Right lobe of liver (tissue), 6 donors: ENCODE measurements around the gene SUCNR1. TPM values are rescaled to one million over a fixed set of nuclear protein-coding genes. Genes with fewer than 3 reads are reported as not detected.

Experiments used
- ATAC-seq, 4 donors: fragments of 200-7000 bp; cut with Tn5 transposase; one replicate each; pipeline ENCODE4 v1.9.1; 2020; ENCODE audit warnings: mild to moderate bottlenecking in 4 of 4, moderate library complexity in 4 of 4
- DNase-seq, 3 donors: peaks; one replicate each; pipeline ENCODE4 v3.0.0-alpha.2; 2020
- H3K27ac ChIP-seq, 3 donors: fragments of 200-600 bp; one replicate each; pipeline ENCODE4 v1.8.0; 2022
- H3K27me3 ChIP-seq, 2 donors: fragments of 200-600 bp; one replicate each; pipeline ENCODE4 v1.8.0; 2022
- H3K36me3 ChIP-seq, 4 donors: fragments of 200-600 bp; sonication (generic) in 1 of 4; one replicate each; pipeline versions ENCODE4 v1.5.1 to v1.8.0; 2017 to 2022; ENCODE audit warnings: control low read depth in 1 of 4
- H3K4me1 ChIP-seq, 4 donors: fragments of 200-600 bp; sonication (generic) in 1 of 4; one replicate each; pipeline versions ENCODE4 v1.5.1 to v1.8.0; 2017 to 2022; ENCODE audit warnings: control low read depth in 1 of 4
- H3K4me3 ChIP-seq, 3 donors: fragments of 200-600 bp; one replicate each; pipeline ENCODE4 v1.8.0; 2022
- H3K9me3 ChIP-seq, 4 donors: fragments of 200-600 bp; sonication (generic) in 1 of 4; one replicate each; pipeline versions ENCODE4 v1.5.1 to v1.8.0; 2017 to 2022; ENCODE audit warnings: control low read depth in 1 of 4
- POLR2A ChIP-seq: fragments of 450-650 bp; IDR thresholded peaks from one replicate; pipeline ENCODE4 v1.6.1; 2017; ENCODE audit warnings: antibody characterized with exemption, mild to moderate bottlenecking
- WGBS: methylation state at CpG from one replicate; pipeline ENCODE4 v1.1.6; 2018; ENCODE audit warnings: low coverage, low lambda C conversion rate; ENCODE audit not compliant: insufficient coverage; ENCODE audit errors: missing lambda C conversion rate; 5-methylcytosine and 5-hydroxymethylcytosine counted together
- intact Hi-C, 2 donors: fragments of 100-400 bp; cut with DNase I; formaldehyde crosslinking; loops; one replicate each; pipeline versions ENCODE4 v1.11.2 to v1.14.1; 2022
- total RNA-seq, 6 experiments: library from RNA; depleted of rRNA in 2 of 6; stranded (reverse); fragments of >200 nt in 2 of 6; fragmentation: NEBNext Ultra II Directional in 3 of 6; extraction: Animal tissue kit (Norgen Biotek cat#: 25700) in 3 of 6; gene quantifications; one replicate each; pipeline versions ENCODE4 v1.1.0 to v1.2.4, GENCODE V29; 2016 to 2023
- TF ChIP-seq, protein P1 (sequence below), 4 donors: fragments of 200-600 bp in 3 of 4; fragments of 450-650 bp in 1 of 4; IDR thresholded peaks; one replicate each; pipeline versions ENCODE4 v1.5.1 to v1.8.0; 2016 to 2022; ENCODE audit warnings: antibody characterized with exemption in 4 of 4, mild to moderate bottlenecking in 2 of 4
- donor health status: DM: no; HTN: yes; CAD: no.
- donor health status: DM: no; HTN: no; CAD: no.
- donor health status: DM: no; HTN: no; CAD: no.
- donor health status: DM: no; HTN: yes; CAD: no.
- donor health status: DM: no; HTN: yes; CAD: no.

The SUCNR1 gene
- total RNA-seq, 6 experiments from 2014 or later = 1.7 to 3.2 (median 2.4) TPM

DNA sequence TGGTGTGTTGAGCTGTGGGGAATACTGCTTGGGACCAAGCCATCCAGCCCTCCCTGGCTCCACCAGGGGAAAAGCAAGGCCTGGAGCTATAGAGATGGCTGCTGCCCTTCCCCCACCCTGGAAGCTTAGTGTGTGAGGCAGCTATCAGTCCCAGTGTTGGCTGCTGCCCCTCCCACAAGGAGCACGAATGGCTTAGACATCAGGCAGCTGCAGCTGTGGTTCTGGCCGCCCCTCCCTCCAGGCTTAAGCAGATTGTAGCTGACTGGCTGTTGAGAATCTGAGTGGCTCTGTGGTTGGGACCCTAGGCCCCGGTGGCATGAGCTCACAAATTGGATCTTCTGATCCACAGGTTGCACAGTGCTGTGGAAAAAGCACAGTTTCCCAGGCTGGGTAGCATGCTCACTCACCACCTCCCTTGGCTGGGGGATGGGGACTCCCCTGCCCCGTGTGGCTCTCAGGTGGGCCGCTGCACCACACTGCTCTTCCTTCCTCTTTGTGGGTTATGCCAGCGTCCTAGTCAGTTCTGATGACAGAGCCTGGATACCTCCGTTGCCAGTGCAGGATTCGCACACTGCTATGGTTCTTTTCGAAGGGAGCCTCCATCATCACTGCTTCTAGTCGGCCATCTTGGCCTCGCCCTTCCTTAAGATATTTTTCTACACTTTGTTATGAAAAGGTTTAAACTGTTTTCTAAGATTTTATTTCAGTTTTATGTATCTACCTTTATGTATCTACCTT lies 21.2 kb upstream of the SUCNR1 start:
- ATAC-seq (no peak), DNase-seq (no peak)
- H3K36me3 ChIP-seq = no peaks in the 10 kb centered on the region
- no peak overlapping the region for H3K27ac ChIP-seq
- H3K9me3 ChIP-seq = no peaks in the 10 kb centered on the region
- no peaks in the 10 kb centered on the region for H3K27me3 ChIP-seq
- no peak overlapping the region for H3K4me3 ChIP-seq
- 90% methylated on average over 5 of the region's 11 CpGs for WGBS
- no peaks in the 10 kb centered on the region for H3K4me1 ChIP-seq
- intact Hi-C loops = no loop called here
- TF ChIP-seq, protein P1, sequence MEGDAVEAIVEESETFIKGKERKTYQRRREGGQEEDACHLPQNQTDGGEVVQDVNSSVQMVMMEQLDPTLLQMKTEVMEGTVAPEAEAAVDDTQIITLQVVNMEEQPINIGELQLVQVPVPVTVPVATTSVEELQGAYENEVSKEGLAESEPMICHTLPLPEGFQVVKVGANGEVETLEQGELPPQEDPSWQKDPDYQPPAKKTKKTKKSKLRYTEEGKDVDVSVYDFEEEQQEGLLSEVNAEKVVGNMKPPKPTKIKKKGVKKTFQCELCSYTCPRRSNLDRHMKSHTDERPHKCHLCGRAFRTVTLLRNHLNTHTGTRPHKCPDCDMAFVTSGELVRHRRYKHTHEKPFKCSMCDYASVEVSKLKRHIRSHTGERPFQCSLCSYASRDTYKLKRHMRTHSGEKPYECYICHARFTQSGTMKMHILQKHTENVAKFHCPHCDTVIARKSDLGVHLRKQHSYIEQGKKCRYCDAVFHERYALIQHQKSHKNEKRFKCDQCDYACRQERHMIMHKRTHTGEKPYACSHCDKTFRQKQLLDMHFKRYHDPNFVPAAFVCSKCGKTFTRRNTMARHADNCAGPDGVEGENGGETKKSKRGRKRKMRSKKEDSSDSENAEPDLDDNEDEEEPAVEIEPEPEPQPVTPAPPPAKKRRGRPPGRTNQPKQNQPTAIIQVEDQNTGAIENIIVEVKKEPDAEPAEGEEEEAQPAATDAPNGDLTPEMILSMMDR (IDR thresholded peaks at IDR 0.05) = no peak
- TF ChIP-seq POLR2A = no peak

DNA sequence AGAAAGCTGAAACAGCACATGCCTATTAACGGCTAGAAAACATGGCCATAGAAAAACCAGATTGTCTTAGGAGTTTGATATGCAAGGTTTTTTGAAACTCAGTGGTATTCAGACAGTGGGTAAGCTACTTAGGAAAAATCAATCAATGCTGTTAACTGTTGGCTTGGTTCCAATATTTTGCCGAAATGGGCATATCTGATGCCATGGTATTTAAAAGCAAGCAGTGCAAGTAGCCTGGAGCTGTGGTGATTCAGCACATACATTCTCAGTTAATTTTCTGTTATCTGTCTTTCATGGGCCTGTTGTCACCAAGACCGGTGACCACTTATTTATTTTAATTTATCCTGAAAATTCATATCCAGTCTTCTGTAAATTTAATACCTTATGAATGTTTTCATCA lies 17.3 kb upstream of the SUCNR1 start:
- no peaks in the 10 kb centered on the region for H3K27me3 ChIP-seq
- no peak overlapping the region for H3K4me3 ChIP-seq
- 73% methylated on average over 3 of the region's 3 CpGs for WGBS
- no peak for ATAC-seq
- TF ChIP-seq, protein P1 (IDR thresholded peaks at IDR 0.05) = no peak
- no peak for TF ChIP-seq POLR2A
- no peak for DNase-seq
- H3K4me1 ChIP-seq = peaks cover 0 to 16% (median 0%) of the 10 kb centered on the region in 4 donors
- H3K27ac ChIP-seq = no peak overlapping the region
- intact Hi-C loops = no loop called here
- H3K9me3 ChIP-seq = no peaks in the 10 kb centered on the region
- no peaks in the 10 kb centered on the region for H3K36me3 ChIP-seq

DNA sequence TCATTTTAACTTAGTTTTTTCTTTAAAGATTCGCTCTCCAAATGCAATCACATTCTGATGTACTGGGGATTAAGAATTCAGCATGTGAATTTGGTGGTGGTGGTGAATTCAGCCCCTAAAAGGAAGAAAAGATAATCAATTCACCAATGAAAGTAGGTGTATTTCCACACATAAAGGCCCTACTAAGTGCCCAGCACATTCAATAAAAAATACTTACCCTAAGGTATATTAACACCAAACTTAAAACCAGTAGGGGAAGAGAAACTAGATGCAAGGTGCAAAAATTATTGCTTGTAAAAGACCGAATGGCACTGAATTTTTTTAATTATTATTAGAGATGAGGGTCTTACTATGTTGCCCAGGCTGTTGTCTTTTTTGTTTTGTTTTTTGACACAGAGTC lies 16.8 kb upstream of the SUCNR1 start:
- 83% methylated on average over 2 of the region's 2 CpGs for whole genome bisulfite sequencing
- DNase-seq (no peak), ATAC-seq (no peak)
- Histone ChIP-seq H3K4me3 (no peak overlapping the region), H3K9me3 (no peaks in the 10 kb centered on the region), H3K36me3 (no peaks in the 10 kb centered on the region), H3K4me1 (peaks cover 0 to 20% (median 0%) of the 10 kb centered on the region in 4 donors), H3K27ac (no peak overlapping the region), H3K27me3 (no peaks in the 10 kb centered on the region)
- no peak for TF ChIP-seq POLR2A
- TF ChIP-seq, protein P1 (IDR thresholded peaks at IDR 0.05) = no peak
- intact Hi-C loops = no loop called here

DNA sequence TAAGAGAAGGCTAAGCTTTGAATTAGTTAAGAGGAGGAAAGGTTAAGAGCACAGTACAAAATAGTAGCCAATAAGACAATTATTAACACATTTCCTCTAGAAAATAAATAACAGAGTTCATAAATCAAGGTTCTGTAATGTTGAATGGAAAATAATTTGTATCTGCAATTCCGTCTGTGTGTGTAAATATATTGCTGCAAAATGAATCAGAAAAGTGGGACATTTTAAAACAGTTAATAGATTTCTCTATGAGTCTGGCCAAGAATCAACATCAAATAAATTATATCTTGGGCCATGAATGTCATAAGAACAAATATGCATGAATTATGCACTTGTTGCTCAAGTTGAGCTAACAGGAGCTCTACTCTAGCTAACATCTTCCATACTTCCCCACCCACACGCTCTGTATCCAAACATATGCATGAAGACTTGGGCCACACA lies 14.2 kb upstream of the SUCNR1 start:
- DNase-seq (no peak), ATAC-seq (peak; percentile 71 to 78 (median 74))
- Histone ChIP-seq H3K9me3 (no peaks in the 10 kb centered on the region), H3K36me3 (no peaks in the 10 kb centered on the region), H3K27ac (peak overlapping the region; percentile 22 to 72 (median 48)), H3K4me1 (peaks cover 0 to 20% (median 0%) of the 10 kb centered on the region in 4 donors), H3K27me3 (no peaks in the 10 kb centered on the region), H3K4me3 (no peak overlapping the region)
- 46% methylated on average over 2 of the region's 2 CpGs for WGBS
- intact Hi-C loops = no loop called here
- TF ChIP-seq, protein P1 (IDR thresholded peaks at IDR 0.05) = no peak
